Kidney (tissue), 14 donors: ENCODE results near the gene ZNF512B. TPM values are rescaled to one million over a fixed set of nuclear protein-coding genes. Genes with fewer than 3 reads are reported as not detected.

Experiments
- DNase-seq, 5 donors: peaks; one replicate each; pipeline ENCODE4 v3.0.0-alpha.2; 2013 to 2020
- FAIRE-seq: peaks from 2 replicates; lab custom pipeline; 2012; peaks lifted over from hg19 to GRCh38; lab: Jason Lieb, UNC
- H3K27ac ChIP-seq, 2 donors: one replicate each; pipeline ENCODE4 v1.7.0; 2013; ENCODE audit warnings: low read depth in 2 of 2, low read length in 2 of 2, inconsistent platforms in 1 of 2
- H3K27me3 ChIP-seq: one replicate; pipeline ENCODE4 v1.7.1; 2013; ENCODE audit warnings: low read length, inconsistent platforms; ENCODE audit not compliant: control insufficient read depth, insufficient read depth
- H3K36me3 ChIP-seq, 3 donors: one replicate each; pipeline versions ENCODE4 v1.7.0 to v1.7.1; 2013; ENCODE audit warnings: low read length in 3 of 3, control low read depth in 1 of 3, inconsistent platforms in 1 of 3; ENCODE audit not compliant: insufficient read depth in 3 of 3, control insufficient read depth in 2 of 3
- H3K4me1 ChIP-seq, 3 donors: one replicate each; pipeline versions ENCODE4 v1.7.0 to v1.7.1; 2013; ENCODE audit warnings: low read length in 3 of 3, inconsistent platforms in 1 of 3, low read depth in 1 of 3; ENCODE audit not compliant: control insufficient read depth in 2 of 3, insufficient read depth in 2 of 3
- H3K4me3 ChIP-seq, 3 donors: one replicate each; pipeline versions ENCODE4 v1.7.0 to v1.8.1; 2013; ENCODE audit warnings: low read length in 3 of 3, control low read depth in 1 of 3, inconsistent platforms in 1 of 3
- H3K9ac ChIP-seq, 3 donors: one replicate each; pipeline versions ENCODE4 v1.7.0 to v1.7.1; 2013; ENCODE audit warnings: low read length in 3 of 3, control low read depth in 1 of 3, inconsistent platforms in 1 of 3
- H3K9me3 ChIP-seq, 3 donors: one replicate each; pipeline versions ENCODE4 v1.7.0 to v1.7.1; 2013; ENCODE audit warnings: low read length in 3 of 3, control low read depth in 1 of 3, inconsistent platforms in 1 of 3; ENCODE audit not compliant: control insufficient read depth in 2 of 3, insufficient read depth in 1 of 3
- intact Hi-C: fragments of 100-400 bp; cut with DNase I; formaldehyde crosslinking; loops from one replicate; pipeline ENCODE4 v1.11.1; 2022
- polyA plus RNA-seq: library from polyadenylated mRNA; stranded (reverse); fragments of 350-450 nt; fragmentation: Illumina TruSeq; extraction: RNeasy Lipid Tissue Mini Kit (QIAGEN cat#74804); gene quantifications from one replicate; pipeline ENCODE4 v1.2.3, GENCODE V29; 2014; ENCODE audit warnings: low read depth, low replicate concordance; ENCODE audit not compliant: insufficient read depth
- total RNA-seq: library from RNA; stranded (reverse); fragmentation: NEBNext Ultra II Directional; extraction: Animal tissue kit (Norgen Biotek cat#: 25700); gene quantifications from one replicate; pipeline ENCODE4 v1.2.1, GENCODE V29; 2021
- TF ChIP-seq, protein P1 (sequence below): IDR thresholded peaks from 3 replicates; pipeline ENCODE4 v1.5.1; 2012; ENCODE audit warnings: mild to moderate bottlenecking, moderate library complexity, borderline replicate concordance; ENCODE audit not compliant: insufficient read depth; ENCODE audit errors: extremely low read depth
- donor health status: control.
- donor health status: control.
- donor health status: control.
- donor health status: control.
- donor health status: control.
- donor health status: DM: yes; HTN: yes; CAD: no.
- donor health status: Normal renal cell carcinoma (clear cell type).

The ZNF512B gene
- total and polyA plus RNA-seq, 2 donors from 2014 or later: 8.6 to 19.2 TPM

DNA sequence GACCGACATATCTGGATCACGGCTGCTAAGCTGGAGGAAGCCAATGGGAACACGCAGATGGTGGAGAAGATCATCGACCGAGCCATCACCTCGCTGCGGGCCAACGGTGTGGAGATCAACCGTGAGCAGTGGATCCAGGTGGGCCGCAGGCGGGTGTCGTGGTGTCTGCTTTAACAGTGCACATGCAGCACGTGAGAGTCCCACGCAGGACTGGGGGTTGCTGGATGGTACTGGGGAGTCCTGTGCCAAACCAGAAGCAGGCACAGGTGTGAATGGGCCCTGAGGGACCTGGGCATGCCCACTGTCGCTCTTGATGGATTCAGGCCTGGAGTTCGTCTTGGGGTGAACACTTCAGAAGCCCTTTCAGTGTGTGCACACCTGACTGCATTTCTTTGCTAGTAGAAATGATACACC is 41.6 kb upstream of the ZNF512B start:
- no peaks in the 10 kb centered on the region for H3K9me3 ChIP-seq
- no peak overlapping the region for H3K4me3 ChIP-seq
- DNase-seq: no peak
- no peaks in the 10 kb centered on the region for H3K27me3 ChIP-seq
- intact Hi-C loops: no loop called here
- H3K27ac ChIP-seq: no peak overlapping the region
- peaks cover 0 to 4% (median 0%) of the 10 kb centered on the region in 3 donors for H3K4me1 ChIP-seq
- FAIRE-seq: no peak
- no peak overlapping the region for H3K9ac ChIP-seq
- peaks cover 16 to 39% (median 35%) of the 10 kb centered on the region in 3 donors for H3K36me3 ChIP-seq
- TF ChIP-seq, protein P1, sequence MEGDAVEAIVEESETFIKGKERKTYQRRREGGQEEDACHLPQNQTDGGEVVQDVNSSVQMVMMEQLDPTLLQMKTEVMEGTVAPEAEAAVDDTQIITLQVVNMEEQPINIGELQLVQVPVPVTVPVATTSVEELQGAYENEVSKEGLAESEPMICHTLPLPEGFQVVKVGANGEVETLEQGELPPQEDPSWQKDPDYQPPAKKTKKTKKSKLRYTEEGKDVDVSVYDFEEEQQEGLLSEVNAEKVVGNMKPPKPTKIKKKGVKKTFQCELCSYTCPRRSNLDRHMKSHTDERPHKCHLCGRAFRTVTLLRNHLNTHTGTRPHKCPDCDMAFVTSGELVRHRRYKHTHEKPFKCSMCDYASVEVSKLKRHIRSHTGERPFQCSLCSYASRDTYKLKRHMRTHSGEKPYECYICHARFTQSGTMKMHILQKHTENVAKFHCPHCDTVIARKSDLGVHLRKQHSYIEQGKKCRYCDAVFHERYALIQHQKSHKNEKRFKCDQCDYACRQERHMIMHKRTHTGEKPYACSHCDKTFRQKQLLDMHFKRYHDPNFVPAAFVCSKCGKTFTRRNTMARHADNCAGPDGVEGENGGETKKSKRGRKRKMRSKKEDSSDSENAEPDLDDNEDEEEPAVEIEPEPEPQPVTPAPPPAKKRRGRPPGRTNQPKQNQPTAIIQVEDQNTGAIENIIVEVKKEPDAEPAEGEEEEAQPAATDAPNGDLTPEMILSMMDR: no peak

DNA sequence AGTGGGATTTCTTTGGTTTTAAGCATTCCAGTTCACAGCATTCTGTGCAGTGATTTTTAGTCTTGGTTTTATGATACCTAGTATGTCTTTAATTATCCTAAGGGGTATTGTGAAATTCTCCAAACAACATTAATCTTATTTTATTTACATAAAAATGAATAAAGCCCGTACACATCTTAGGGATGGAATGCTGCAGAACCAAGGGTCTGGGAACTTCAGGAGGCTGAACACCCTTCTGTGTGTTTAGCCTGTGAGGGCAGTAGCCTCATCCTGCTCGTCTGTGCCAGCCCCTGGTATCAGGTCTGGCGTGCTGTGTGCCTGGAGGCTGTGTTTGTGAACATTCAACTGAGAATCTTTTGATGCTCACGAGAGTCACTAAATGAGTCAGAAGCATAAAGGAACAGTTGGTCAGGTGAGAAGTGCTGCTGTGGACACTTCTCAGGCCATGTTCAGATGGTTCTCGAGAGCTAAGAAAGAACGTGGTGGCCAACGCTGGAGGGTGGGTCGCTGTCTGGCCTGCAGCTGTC is 41.0 kb upstream of the ZNF512B start:
- FAIRE-seq (no peak), DNase-seq (no peak)
- Histone ChIP-seq H3K9me3 (no peaks in the 10 kb centered on the region), H3K9ac (no peak overlapping the region), H3K36me3 (peaks cover 16 to 41% (median 35%) of the 10 kb centered on the region in 3 donors), H3K4me1 (peaks cover 0 to 4% (median 0%) of the 10 kb centered on the region in 3 donors), H3K27me3 (no peaks in the 10 kb centered on the region), H3K27ac (no peak overlapping the region), H3K4me3 (no peak overlapping the region)
- TF ChIP-seq, protein P1: no peak
- intact Hi-C loops: no loop called here

DNA sequence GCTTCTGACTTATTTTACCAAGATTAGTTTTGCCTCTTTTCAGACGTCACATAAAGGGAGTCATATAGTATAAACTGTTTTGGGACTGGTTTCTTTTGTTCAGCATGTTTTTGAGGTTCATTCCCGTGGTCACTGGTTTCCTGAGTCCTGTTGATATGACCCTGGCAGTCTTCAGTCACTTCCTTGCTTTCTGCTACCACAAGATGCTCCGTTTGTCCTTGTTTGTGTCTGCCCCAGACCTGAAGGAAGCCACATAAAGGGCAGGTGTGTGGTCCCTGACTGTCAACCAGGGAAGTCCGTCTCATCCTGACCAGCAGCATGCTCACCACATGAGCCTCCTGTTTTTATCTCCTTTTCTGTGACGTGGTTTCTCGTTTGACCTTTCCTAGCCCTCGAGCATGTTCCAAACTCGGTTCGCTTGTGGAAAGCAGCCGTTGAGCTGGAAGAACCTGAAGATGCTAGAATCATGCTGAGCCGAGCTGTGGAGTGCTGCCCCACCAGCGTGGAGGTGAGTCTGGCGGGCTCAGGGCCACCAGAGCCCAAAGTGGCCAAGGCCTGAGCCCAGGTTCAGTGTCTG is 40.2 kb upstream of the ZNF512B start:
- no peaks in the 10 kb centered on the region for H3K9me3 ChIP-seq
- no peak overlapping the region for H3K9ac ChIP-seq
- H3K4me3 ChIP-seq: no peak overlapping the region
- intact Hi-C loops: no loop called here
- DNase-seq: no peak
- H3K4me1 ChIP-seq: peaks cover 0 to 4% (median 0%) of the 10 kb centered on the region in 3 donors
- peaks cover 17 to 40% (median 34%) of the 10 kb centered on the region in 3 donors for H3K36me3 ChIP-seq
- no peak for FAIRE-seq
- no peak overlapping the region for H3K27ac ChIP-seq
- TF ChIP-seq, protein P1: no peak
- no peaks in the 10 kb centered on the region for H3K27me3 ChIP-seq
